Activated CD4-positive, alpha-beta T cell treated with anti-CD3 and anti-CD28 coated beads, Interleukin-2, amount 50 U/mL, for 16 hours (primary cell): ENCODE results near the gene GLT6D1.

Experiments
- DNase-seq: peaks from one replicate; pipeline ENCODE4 v3.0.0-alpha.2; 2020

GLT6D1 gene

DNA sequence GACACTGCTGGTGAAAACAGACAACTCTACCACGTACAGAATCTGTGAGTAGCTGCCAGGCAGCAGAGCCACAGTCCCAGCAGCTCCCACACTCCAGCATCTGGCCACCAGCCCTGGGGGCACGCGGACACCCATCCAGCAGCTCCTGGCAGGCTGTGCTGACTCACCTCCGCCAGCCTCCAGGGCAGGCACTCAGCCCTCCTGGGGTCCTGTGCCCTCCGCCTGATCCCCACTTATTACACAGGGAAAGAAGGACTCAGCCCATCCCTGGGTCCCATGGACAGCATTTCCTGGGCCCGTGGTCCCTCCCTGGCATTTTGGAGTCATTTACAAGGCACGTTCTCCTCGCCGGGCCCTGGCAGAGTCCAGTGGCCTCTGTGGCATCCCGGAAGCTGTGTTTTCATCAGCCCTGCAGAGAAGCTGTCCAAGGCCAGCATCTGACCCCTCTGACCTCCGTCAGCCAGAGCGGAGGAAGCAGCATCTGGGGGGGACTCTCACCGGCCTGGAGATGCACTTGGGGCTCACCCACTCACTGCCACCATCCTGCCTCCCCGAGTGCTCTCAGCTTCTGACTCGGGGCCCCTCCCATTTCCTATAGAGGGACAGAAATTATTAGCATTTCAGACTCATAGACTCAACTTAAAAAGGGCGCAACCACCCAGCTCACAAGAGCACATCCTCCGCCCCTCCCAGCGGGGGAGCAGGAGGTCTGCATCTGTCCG, 56.2 kb downstream of the GLT6D1 start:
- DNase-seq, result no peak

DNA sequence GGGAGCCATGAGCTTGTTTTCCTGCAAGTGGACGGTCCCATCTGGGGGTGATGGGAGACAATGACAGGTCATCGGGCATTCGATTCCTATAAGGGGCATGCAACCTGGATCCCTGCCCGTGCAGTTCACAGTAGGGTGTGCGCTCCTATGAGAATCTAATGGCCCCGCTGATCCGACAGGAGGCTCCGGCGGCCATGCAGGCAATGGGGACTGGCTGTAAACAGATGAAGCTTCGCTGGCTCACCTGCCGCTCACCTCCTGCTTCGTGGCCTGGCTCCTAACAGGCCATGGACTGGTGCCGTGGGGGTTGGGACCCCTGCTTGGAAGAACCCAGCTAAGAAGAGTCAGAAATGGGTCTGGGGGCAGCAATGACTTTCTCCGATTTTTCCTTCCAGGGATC, 56.8 kb downstream of the GLT6D1 start:
- DNase-seq, result no peak

DNA sequence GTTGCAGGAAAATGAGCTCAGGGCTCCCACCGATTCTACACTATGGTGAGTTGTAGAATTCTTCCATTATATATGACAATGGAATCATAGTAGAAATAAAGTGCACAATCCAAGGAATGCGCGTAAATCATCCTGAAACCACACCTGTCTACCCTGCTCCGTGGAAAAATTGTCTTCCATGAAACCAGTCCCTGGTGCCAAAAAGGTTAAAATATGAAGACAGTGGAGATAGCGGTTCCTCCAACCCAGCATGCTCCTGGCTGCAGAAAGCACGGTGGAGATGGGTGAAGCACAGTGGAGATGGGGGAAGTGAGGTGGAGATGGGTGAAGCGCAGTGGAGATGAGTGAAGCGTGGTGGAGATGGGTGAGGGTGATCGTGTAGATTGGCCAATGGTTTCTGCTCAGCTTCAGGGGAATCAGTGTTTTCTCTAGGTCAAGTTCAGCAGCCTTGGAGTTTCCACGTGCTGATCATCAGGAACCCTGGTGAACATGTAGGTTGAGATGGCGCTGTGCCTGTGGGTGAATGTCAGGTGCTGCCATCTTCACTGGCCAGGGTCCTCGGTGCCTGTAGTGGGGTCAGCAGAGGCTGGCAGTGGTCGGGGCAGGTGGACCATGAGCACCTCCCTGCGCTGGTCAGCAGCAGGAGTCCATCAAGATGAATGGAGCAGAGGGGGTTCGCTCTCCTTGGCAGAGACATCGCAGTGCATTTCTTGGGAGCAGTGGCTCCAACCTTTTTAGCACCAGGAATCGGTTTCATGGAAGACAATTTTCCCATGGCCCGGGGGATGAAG, 57.5 kb downstream of the GLT6D1 start:
- DNase-seq, result no peak

DNA sequence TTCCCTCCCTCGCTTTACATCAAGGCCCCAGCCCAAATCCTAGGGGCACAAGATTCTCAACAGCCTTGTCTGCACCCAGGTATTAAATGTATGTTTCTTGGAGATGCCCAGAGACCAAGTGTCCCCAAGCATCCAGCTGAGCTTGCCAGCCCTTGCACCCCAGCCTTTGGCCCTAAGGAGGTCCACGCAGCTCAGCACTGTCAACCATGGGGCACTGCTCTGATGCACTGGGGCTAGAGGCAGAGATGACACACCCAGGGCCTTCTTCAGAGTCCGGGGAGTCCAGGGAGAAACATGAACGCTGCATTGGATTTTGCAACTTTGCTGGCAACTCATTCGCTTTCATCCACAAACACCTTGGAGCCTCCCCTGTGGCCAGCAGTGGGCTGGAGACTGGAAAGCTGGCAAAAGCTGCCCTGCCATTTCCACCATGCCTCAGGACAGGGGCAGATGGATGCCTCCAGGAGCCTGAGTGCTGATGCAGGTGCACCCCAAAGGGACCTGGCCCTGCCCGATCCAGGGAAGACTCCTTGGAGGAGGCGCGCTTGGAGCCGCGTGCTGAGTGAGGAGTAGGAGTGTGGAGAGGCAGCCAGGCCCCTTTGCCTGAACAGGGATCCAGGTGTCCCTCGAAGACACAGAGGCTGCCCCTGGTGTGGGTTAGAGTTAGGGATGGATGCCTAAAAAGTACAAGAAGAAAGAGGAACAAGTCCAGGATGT, 58.5 kb downstream of the GLT6D1 start:
- no peak for DNase-seq

DNA sequence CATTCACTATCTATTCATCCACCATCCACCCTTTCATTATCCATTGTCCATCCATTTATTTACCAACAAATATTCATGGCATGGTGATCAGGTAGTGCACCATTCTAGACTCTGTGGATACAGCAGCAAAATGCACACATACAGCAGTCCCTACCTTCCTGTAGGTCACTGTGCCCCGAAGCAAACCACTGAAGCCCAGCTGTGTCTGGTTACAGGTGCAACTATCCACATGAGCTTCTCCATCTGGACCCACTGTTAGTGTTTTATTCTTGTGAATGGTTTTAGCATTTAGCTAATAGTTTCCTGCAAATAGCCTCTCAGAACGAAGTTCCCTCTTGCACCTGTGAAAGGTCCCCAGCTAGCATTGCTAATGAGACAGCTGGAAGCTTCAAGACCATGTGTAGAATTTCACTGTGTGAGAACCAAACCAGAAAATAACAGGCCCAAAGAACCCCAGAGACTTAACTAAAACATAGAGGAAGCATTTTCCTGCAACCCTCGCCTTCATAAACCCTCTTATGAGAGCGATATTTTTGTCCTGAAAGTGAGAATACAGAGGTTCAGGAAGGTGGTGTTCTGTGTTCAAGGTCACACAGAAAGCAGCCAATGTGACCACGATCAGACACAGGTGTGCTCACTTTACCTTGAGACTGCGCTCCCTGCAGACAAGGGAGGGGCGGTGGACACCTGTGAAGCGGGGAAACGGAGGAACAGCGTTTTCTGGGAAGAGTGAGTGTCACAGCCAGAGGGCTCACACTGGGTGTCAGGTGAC, 59.3 kb downstream of the GLT6D1 start:
- no peak for DNase-seq

DNA sequence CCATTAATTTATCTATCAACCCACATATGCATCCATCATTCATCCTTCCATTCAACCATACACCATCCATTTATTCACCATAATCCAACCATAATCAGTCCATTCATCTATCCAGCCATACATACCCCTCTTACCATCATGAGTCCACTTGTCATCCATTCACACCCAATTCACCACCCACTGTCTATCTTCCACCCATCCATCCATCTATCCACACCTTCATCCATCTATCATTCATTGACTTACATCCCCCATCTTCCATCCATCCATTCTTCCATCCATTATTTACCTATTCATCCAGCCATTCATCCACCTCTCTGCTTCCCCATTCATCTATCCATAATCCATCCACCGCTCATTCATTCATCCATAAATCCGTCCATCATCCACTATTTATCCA, 60.0 kb downstream of the GLT6D1 start:
- DNase-seq, result no peak

DNA sequence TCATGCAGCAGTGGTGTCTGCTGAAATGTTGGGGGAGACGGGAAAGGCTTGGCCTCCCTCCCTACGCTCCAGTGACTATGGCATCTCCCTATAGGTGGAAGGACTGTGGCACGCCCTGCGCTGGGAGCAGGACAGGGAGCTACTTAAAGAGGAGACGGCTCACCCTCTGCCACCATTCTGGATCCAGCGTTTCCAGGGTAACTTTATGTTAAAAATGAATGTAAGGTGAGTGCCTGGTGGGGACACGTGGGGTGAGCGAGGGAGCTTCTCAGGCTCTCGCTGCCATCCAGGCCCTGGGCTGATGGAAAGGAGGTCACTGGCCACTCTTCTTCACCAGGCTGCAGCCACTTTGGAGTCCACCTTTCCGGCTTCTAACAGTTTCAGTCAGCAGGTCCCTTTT, 62.1 kb downstream of the GLT6D1 start:
- no peak for DNase-seq

DNA sequence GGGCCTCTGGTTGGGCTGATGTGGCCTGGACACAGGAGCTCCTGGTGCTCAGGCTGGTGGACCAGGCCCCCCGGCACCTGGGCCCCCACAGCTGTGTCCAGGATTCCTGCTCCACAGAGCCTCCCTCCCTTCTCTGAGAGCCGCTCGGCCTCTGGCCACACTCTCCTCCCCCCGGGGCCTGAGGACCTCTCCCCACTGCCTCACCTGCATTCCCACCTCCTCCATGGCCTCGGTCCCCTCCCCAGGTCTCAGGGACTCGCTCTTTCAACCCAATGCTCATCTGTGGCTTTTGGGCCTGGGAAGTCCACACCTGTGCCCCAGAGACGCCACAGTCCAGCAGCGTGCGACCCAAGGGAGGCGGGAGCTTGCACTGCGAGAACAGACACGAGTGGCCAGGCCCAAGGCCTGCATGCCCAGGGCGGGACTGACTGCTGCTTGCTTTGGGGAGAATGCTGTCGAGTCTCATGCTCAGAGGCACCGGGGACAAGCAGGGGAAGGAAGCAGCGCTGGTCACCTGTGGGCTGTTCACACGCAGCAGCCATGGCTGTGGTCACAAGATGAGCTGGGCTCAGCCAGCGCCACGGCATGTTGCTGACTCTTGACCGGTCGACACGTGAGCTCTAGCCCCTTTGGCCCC, 63.2 kb downstream of the GLT6D1 start:
- no peak for DNase-seq

DNA sequence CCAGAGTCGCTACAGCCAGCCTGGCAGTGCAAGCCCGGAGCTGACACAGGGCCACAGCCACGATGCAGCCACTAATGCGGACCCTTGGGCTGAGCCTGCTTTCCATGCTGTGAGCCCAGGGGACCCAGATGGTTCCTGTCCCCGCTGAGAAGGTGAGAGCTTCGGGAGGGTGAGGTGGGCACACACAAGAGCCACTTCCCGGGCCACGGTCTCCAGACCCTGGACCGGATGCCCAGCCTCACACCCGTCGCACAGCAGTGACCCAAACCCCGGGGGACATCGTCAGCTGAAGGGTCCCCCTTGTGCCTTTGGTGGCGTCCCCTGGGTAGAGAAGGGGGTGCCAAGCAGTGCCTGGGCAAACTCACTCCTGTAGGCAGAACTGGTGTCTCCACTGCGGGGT, 64.4 kb downstream of the GLT6D1 start:
- DNase-seq, result no peak

DNA sequence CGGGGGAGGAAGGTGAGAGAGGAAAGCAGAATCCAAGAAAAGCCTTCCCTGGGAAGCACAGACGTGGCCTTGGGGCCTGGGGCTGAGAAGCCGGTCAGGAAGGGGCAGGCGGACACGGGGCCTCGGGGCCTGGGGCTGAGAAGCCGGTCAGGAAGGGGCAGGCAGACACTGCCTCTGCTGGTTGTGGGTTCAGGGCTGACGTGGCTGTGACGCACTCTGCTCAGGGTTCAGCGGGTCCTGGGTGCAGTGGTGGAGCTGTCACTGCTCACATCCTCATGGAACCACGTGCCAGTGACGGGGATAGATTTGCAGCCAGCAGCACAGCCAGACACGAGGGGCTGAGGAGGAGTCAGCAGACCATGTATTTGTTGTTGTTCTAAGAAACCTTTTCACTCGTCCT, 65.0 kb downstream of the GLT6D1 start:
- DNase-seq, result no peak
